Ishikawa (cell line): ENCODE measurements around the gene PDK4.

Source experiments
- CEBPB ChIP-seq: IDR thresholded peaks from 2 replicates; pipeline ENCODE4 v1.6.1; 2012
- CREB1 ChIP-seq: IDR thresholded peaks from 2 replicates; pipeline ENCODE4 v1.6.1; 2012; ENCODE audit warnings: low read depth
- EGR1 ChIP-seq: IDR thresholded peaks from 2 replicates; pipeline ENCODE4 v1.6.1; 2012
- EP300 ChIP-seq: IDR thresholded peaks from 2 replicates; pipeline ENCODE4 v1.6.1; 2012; ENCODE audit warnings: borderline replicate concordance
- FOXM1 ChIP-seq: IDR thresholded peaks from 2 replicates; pipeline ENCODE4 v1.6.1; 2012; ENCODE audit warnings: low read depth, borderline replicate concordance
- MAX ChIP-seq: IDR thresholded peaks from 2 replicates; pipeline ENCODE4 v1.6.1; 2012
- NFIC ChIP-seq: IDR thresholded peaks from 2 replicates; pipeline ENCODE4 v1.6.1; 2012
- RAD21 ChIP-seq: IDR thresholded peaks from 2 replicates; pipeline ENCODE4 v1.6.1; 2012; ENCODE audit warnings: low read depth
- REST ChIP-seq: IDR thresholded peaks from 2 replicates; pipeline ENCODE4 v1.6.1; 2012; ENCODE audit warnings: low read depth, mild to moderate bottlenecking
- TAF1 ChIP-seq: IDR thresholded peaks from 2 replicates; pipeline ENCODE4 v1.6.1; 2012; ENCODE audit warnings: low read depth, mild to moderate bottlenecking
- TEAD4 ChIP-seq: IDR thresholded peaks from 2 replicates; pipeline ENCODE4 v1.6.1; 2012
- USF1 ChIP-seq: IDR thresholded peaks from 2 replicates; pipeline ENCODE4 v1.6.1; 2012
- YY1 ChIP-seq: IDR thresholded peaks from 2 replicates; pipeline ENCODE4 v1.6.1; 2012; ENCODE audit warnings: low read depth
- ZBTB7A ChIP-seq: IDR thresholded peaks from 2 replicates; pipeline ENCODE4 v1.6.1; 2012; ENCODE audit warnings: low read depth

Gene PDK4

GRCh38 chr7:95534796-95535195 lies 61.5 kb downstream of the PDK4 start:
- TF ChIP-seq NFIC, result no peak
- TF ChIP-seq CEBPB, result no peak
- TF ChIP-seq TAF1, result no peak
- no peak for TF ChIP-seq YY1
- no peak for TF ChIP-seq FOXM1
- TF ChIP-seq TEAD4, result no peak
- no peak for TF ChIP-seq MAX
- TF ChIP-seq EGR1, result no peak
- TF ChIP-seq CREB1, result no peak
- no peak for TF ChIP-seq REST
- no peak for TF ChIP-seq EP300
- no peak for TF ChIP-seq ZBTB7A
- no peak for TF ChIP-seq USF1
- no peak for TF ChIP-seq RAD21
